ENCODE data around the gene NDUFA11. TPM values are rescaled to one million over a fixed set of nuclear protein-coding genes. Genes with fewer than 3 reads are reported as not detected.
"Not testable (repeated sequence)": the region's sequence is repeated elsewhere in the genome, so short reads cannot be mapped to it uniquely, and the experiment has no call there.

NDUFA11 gene
- total RNA-seq, 1 donor from 2014 or later: 253 TPM

- no peaks in the 10 kb centered on the region for H3K9me3 Mint-ChIP-seq
- peaks cover 7% of the 10 kb centered on the region for H3K4me1 Mint-ChIP-seq (ENCODE audit: unreplicated experiment)
- no peaks in the 10 kb centered on the region for H3K27me3 Mint-ChIP-seq
- DNase-seq (ENCODE audit: extremely low spot score, unreplicated experiment): no peak
- TF ChIP-seq CTCF (conservative IDR thresholded peaks at IDR 0.05): no peak
- H3K4me3 Mint-ChIP-seq: no peak overlapping the region
- H3K27ac Mint-ChIP-seq: no peak overlapping the region
- no peaks in the 10 kb centered on the region for H3K36me3 Mint-ChIP-seq
Measured at GRCh38 chr19:5863030-5863665, 40.4 kb downstream of the NDUFA11 start.

- Mint-ChIP-seq H3K4me1 (ENCODE audit: unreplicated experiment) (no peaks in the 10 kb centered on the region), H3K27me3 (no peaks in the 10 kb centered on the region), H3K4me3 (no peak overlapping the region), H3K9me3 (no peaks in the 10 kb centered on the region), H3K27ac (no peak overlapping the region), H3K36me3 (no peaks in the 10 kb centered on the region)
- no peak for TF ChIP-seq CTCF (conservative IDR thresholded peaks at IDR 0.05)
- DNase-seq (ENCODE audit: extremely low spot score, unreplicated experiment): no peak
Measured at GRCh38 chr19:5857203-5858081, 46.1 kb downstream of the NDUFA11 start.

GRCh38 chr19:5855151-5855550 is 48.4 kb downstream of the NDUFA11 start:
- H3K27me3 Mint-ChIP-seq; H3K9me3 Mint-ChIP-seq; H3K4me1 Mint-ChIP-seq (ENCODE audit: unreplicated experiment); H3K4me3 Mint-ChIP-seq; H3K36me3 Mint-ChIP-seq; DNase-seq (ENCODE audit: extremely low spot score, unreplicated experiment); H3K27ac Mint-ChIP-seq: not testable (repeated sequence)

GRCh38 chr19:5854121-5854520 is 49.5 kb downstream of the NDUFA11 start:
- not testable (repeated sequence) for H3K4me3 Mint-ChIP-seq; H3K27me3 Mint-ChIP-seq; DNase-seq (ENCODE audit: extremely low spot score, unreplicated experiment); H3K36me3 Mint-ChIP-seq; H3K4me1 Mint-ChIP-seq (ENCODE audit: unreplicated experiment); H3K9me3 Mint-ChIP-seq
- peak overlapping the region; percentile 59 for H3K27ac Mint-ChIP-seq

- no peak for TF ChIP-seq CTCF (conservative IDR thresholded peaks at IDR 0.05)
- H3K4me1 Mint-ChIP-seq (ENCODE audit: unreplicated experiment): no peaks in the 10 kb centered on the region
- DNase-seq (ENCODE audit: extremely low spot score, unreplicated experiment): no peak
- peak within 1 kb of the TSS; percentile 60 for H3K4me3 Mint-ChIP-seq
- H3K36me3 Mint-ChIP-seq: no peaks in the 10 kb centered on the region
- H3K27ac Mint-ChIP-seq: no peak within 1 kb of the TSS
- no peaks in the 10 kb centered on the region for H3K27me3 Mint-ChIP-seq
- H3K9me3 Mint-ChIP-seq: no peaks in the 10 kb centered on the region
Measured at GRCh38 chr19:5851302-5851701, 52.3 kb downstream of the NDUFA11 start, which contains the start of gene FUT3. TSS of gene FUT3 (minus strand) at chr19:5851449.

GRCh38 chr19:5850743-5851293 is 52.8 kb downstream of the NDUFA11 start:
- H3K4me1 Mint-ChIP-seq (ENCODE audit: unreplicated experiment): no peaks in the 10 kb centered on the region
- H3K9me3 Mint-ChIP-seq: no peaks in the 10 kb centered on the region
- DNase-seq (ENCODE audit: extremely low spot score, unreplicated experiment): no peak

More at GRCh38 chr19:5850743-5851293, 52.8 kb downstream of the NDUFA11 start:
- H3K4me3 Mint-ChIP-seq: peak overlapping the region; percentile 60
- no peak overlapping the region for H3K27ac Mint-ChIP-seq
- H3K27me3 Mint-ChIP-seq: no peaks in the 10 kb centered on the region
- H3K36me3 Mint-ChIP-seq: no peaks in the 10 kb centered on the region
- no peak for TF ChIP-seq CTCF (conservative IDR thresholded peaks at IDR 0.05)

Measured in type B pancreatic cell (in vitro differentiated cells).